ENCODE measurements around the gene KLHL8.

GRCh38 chr4:87204559-87204958 is 15.9 kb downstream of the KLHL8 start:
- TF ChIP-seq, protein P1, sequence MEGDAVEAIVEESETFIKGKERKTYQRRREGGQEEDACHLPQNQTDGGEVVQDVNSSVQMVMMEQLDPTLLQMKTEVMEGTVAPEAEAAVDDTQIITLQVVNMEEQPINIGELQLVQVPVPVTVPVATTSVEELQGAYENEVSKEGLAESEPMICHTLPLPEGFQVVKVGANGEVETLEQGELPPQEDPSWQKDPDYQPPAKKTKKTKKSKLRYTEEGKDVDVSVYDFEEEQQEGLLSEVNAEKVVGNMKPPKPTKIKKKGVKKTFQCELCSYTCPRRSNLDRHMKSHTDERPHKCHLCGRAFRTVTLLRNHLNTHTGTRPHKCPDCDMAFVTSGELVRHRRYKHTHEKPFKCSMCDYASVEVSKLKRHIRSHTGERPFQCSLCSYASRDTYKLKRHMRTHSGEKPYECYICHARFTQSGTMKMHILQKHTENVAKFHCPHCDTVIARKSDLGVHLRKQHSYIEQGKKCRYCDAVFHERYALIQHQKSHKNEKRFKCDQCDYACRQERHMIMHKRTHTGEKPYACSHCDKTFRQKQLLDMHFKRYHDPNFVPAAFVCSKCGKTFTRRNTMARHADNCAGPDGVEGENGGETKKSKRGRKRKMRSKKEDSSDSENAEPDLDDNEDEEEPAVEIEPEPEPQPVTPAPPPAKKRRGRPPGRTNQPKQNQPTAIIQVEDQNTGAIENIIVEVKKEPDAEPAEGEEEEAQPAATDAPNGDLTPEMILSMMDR (IDR thresholded peaks at IDR 0.05; ENCODE audit: insufficient read depth, low read length) = no peak
- no peak for TF ChIP-seq POLR2AphosphoS5 (IDR thresholded peaks at IDR 0.05; ENCODE audit: low read depth)
- no peak for TF ChIP-seq GABPA (IDR thresholded peaks at IDR 0.05; ENCODE audit: low read depth)

All from HL-60 (cell line).